ENCODE results near the gene SEMA4G. TPM values are rescaled to one million over a fixed set of nuclear protein-coding genes. Genes with fewer than 3 reads are reported as not detected.

Gene SEMA4G
- total RNA-seq, 3 donors from 2014 or later, result 0.35 to 0.69 (median 0.48) TPM

- no peak for ATAC-seq
- H3K27me3 Mint-ChIP-seq (ENCODE audit: low read depth), result peaks cover 39% of the 10 kb centered on the region
- H3K4me3 Mint-ChIP-seq, result no peak overlapping the region
- DNase-seq, result no peak
- no peaks in the 10 kb centered on the region for H3K9me3 Mint-ChIP-seq
- peaks cover 30% of the 10 kb centered on the region for H3K4me1 Mint-ChIP-seq (ENCODE audit: low read depth)
- no peaks in the 10 kb centered on the region for H3K36me3 Mint-ChIP-seq (ENCODE audit: insufficient read depth)
Observed at GRCh38 chr10:101015582-101015973, 46.3 kb downstream of the SEMA4G start.

- DNase-seq, result no peak
- H3K27me3 Mint-ChIP-seq (ENCODE audit: low read depth), result peaks cover 47% of the 10 kb centered on the region
- no peaks in the 10 kb centered on the region for H3K9me3 Mint-ChIP-seq
- no peaks in the 10 kb centered on the region for H3K36me3 Mint-ChIP-seq (ENCODE audit: insufficient read depth)
- no peak overlapping the region for H3K4me3 Mint-ChIP-seq
- H3K4me1 Mint-ChIP-seq (ENCODE audit: low read depth), result peaks cover 30% of the 10 kb centered on the region
- no peak for ATAC-seq
Observed at GRCh38 chr10:101016814-101017213, 47.5 kb downstream of the SEMA4G start.

- peaks cover 51% of the 10 kb centered on the region for H3K27me3 Mint-ChIP-seq (ENCODE audit: low read depth)
- peaks cover 23% of the 10 kb centered on the region for H3K4me1 Mint-ChIP-seq (ENCODE audit: low read depth)
Observed at GRCh38 chr10:101018118-101018599, 48.9 kb downstream of the SEMA4G start.

GRCh38 chr10:101018600-101019439 lies 49.5 kb downstream of the SEMA4G start:
- peak; percentile 71 for DNase-seq
- H3K27me3 Mint-ChIP-seq (ENCODE audit: low read depth), result peaks cover 51% of the 10 kb centered on the region
- no peak overlapping the region for H3K4me3 Mint-ChIP-seq
- no peaks in the 10 kb centered on the region for H3K9me3 Mint-ChIP-seq
- H3K36me3 Mint-ChIP-seq (ENCODE audit: insufficient read depth), result no peaks in the 10 kb centered on the region
- peaks cover 20% of the 10 kb centered on the region for H3K4me1 Mint-ChIP-seq (ENCODE audit: low read depth)
- peak; percentile 71 to 77 for ATAC-seq

More at GRCh38 chr10:101018118-101018599, 48.9 kb downstream of the SEMA4G start:
- no peak for DNase-seq
- no peak overlapping the region for H3K4me3 Mint-ChIP-seq
- no peak for ATAC-seq
- H3K9me3 Mint-ChIP-seq, result no peaks in the 10 kb centered on the region
- H3K36me3 Mint-ChIP-seq (ENCODE audit: insufficient read depth), result no peaks in the 10 kb centered on the region

Other genes with a start within 250 kb of the SEMA4G start
- not detected for gene PAX2, start 223.9 kb upstream of the SEMA4G start, total RNA-seq
- gene SLF2, start 56.5 kb upstream of the SEMA4G start, total RNA-seq, result 10 to 100 TPM; 16.6 to 18.6 (median 17.6) TPM
- 10 to 100 TPM; 68.8 to 76.3 (median 69.3) TPM for gene MRPL43, start 18.0 kb downstream of the SEMA4G start, total RNA-seq
- 10 to 100 TPM; 49.8 to 55.5 (median 55.5) TPM for gene TWNK, start 18.0 kb downstream of the SEMA4G start, total RNA-seq
- gene LZTS2, start 30.3 kb downstream of the SEMA4G start, total RNA-seq, result 10 to 100 TPM in 1 of 3 donors, 1 to 10 TPM in 2; 9.3 to 10.2 (median 9.8) TPM
- gene PDZD7, start 61.6 kb downstream of the SEMA4G start, total RNA-seq, result under 1 TPM in 2 of 3 donors, not detected in 1; 0.05 to 0.26 TPM
- gene SFXN3, start 61.7 kb downstream of the SEMA4G start, total RNA-seq, result 1 to 10 TPM; 8.7 to 9.8 (median 9.7) TPM
- gene KAZALD1, start 92.5 kb downstream of the SEMA4G start, total RNA-seq, result under 1 TPM in 1 of 3 donors, not detected in 2; 0.19 TPM
- not detected for gene TLX1, start 161.8 kb downstream of the SEMA4G start, total RNA-seq

Data from activated T-cell treated with anti-CD3 and anti-CD28 coated beads, Interleukin-2, amount 50 U/mL, for 4 hours (primary cell).